Spleen (tissue), 11 donors: ENCODE data around the gene NTN1. TPM values are rescaled to one million over a fixed set of nuclear protein-coding genes. Genes with fewer than 3 reads are reported as not detected.
A peak's percentile ranks its signal among the peaks of the same experiment; 100 is the strongest.

Experiments
- DNase-seq: peaks from one replicate; pipeline ENCODE4 v3.0.0-alpha.2; 2020
- H3K27ac ChIP-seq, 8 donors: fragments of 200-600 bp; sonication (generic) in 7 of 8; 1 replicate in 4 of 8; 2 replicates in 4 of 8; pipeline versions ENCODE4 v1.5.0 to v1.8.0; 2016 to 2021; ENCODE audit warnings: inconsistent platforms in 4 of 8, mild to moderate bottlenecking in 4 of 8, moderate library complexity in 1 of 8
- H3K27me3 ChIP-seq, 7 donors: fragments of 200-600 bp; sonication (generic) in 6 of 7; replicated peaks in 1 of 7; 1 replicate in 4 of 7; 2 replicates in 3 of 7; pipeline versions ENCODE4 v1.5.0 to v1.8.0; 2016 to 2021; ENCODE audit warnings: inconsistent platforms in 3 of 7, mild to moderate bottlenecking in 1 of 7
- H3K36me3 ChIP-seq, 6 donors: fragments of 200-600 bp; sonication (generic) in 5 of 6; 1 replicate in 4 of 6; 2 replicates in 2 of 6; pipeline versions ENCODE4 v1.5.0 to v1.8.0; 2016 to 2021; ENCODE audit warnings: inconsistent platforms in 2 of 6
- H3K4me1 ChIP-seq, 6 donors: fragments of 200-600 bp; sonication (generic) in 5 of 6; 1 replicate in 3 of 6; 2 replicates in 3 of 6; pipeline versions ENCODE4 v1.5.0 to v1.8.0; 2016 to 2021; ENCODE audit warnings: inconsistent platforms in 3 of 6
- H3K4me3 ChIP-seq, 8 donors: fragments of 200-600 bp; sonication (generic) in 7 of 8; 1 replicate in 4 of 8; 2 replicates in 4 of 8; pipeline versions ENCODE4 v1.5.0 to v1.8.0; 2016 to 2021; ENCODE audit warnings: inconsistent platforms in 4 of 8, mild to moderate bottlenecking in 4 of 8, moderate library complexity in 2 of 8
- H3K9me3 ChIP-seq, 8 donors: fragments of 200-600 bp; sonication (generic) in 7 of 8; 1 replicate in 4 of 8; 2 replicates in 4 of 8; pipeline versions ENCODE4 v1.5.0 to v1.8.0; 2016 to 2021; ENCODE audit warnings: inconsistent platforms in 4 of 8
- CTCF ChIP-seq, 11 experiments: fragments of 200-600 bp in 7 of 11; fragments of 450-650 bp in 4 of 11; sonication (generic) in 4 of 11; IDR thresholded peaks in 8 of 11; conservative IDR thresholded peaks in 3 of 11; 1 replicate in 7 of 11; 2 replicates in 4 of 11; pipeline versions ENCODE4 v1.4.0 to v1.8.0; 2016 to 2021; ENCODE audit warnings: antibody characterized with exemption in 11 of 11, inconsistent platforms in 4 of 11, mild to moderate bottlenecking in 1 of 11
- POLR2A ChIP-seq, 3 donors: fragments of 450-650 bp; IDR thresholded peaks; one replicate each; pipeline ENCODE4 v1.5.1; 2017; ENCODE audit warnings: antibody characterized with exemption in 3 of 3, mild to moderate bottlenecking in 1 of 3
- POLR2AphosphoS5 ChIP-seq, 3 donors: sonication (generic); formaldehyde crosslinking; IDR thresholded peaks; one replicate each; pipeline ENCODE4 v1.5.1; 2017; ENCODE audit warnings: antibody characterized with exemption in 3 of 3
- WGBS, 5 donors: extraction: QIAGEN DNeasy Blood & Tissue Kit in 3 of 5; methylation state at CpG; one replicate each; pipeline versions ENCODE4 v1.1.5 to v1.1.7; 2013 to 2018; 5-methylcytosine and 5-hydroxymethylcytosine counted together
- intact Hi-C: fragments of 100-400 bp; cut with DNase I; formaldehyde crosslinking; loops from one replicate; pipeline ENCODE4 v1.15.0; 2023; ENCODE audit warnings: low total_unique reads
- polyA plus RNA-seq, 3 donors: library from polyadenylated mRNA; stranded (reverse); fragments of 200-250 nt; gene quantifications; one replicate each; pipeline ENCODE4 v1.2.1, GENCODE V29; 2013
- total RNA-seq, 7 donors: library from RNA; depleted of rRNA in 3 of 7; stranded (reverse); fragments of >200 nt in 3 of 7; fragmentation: NEBNext Ultra II Directional in 4 of 7; extraction: Animal tissue kit (Norgen Biotek cat#: 25700) in 4 of 7; gene quantifications; one replicate each; pipeline versions ENCODE4 v1.1.0 to v1.2.1, GENCODE V29; 2016 to 2021
- donor health status: healthy with polysubstance abuse.
- donor health status: DM: no; HTN: no; CAD: no; lungs with moderate emphysema.
- donor health status: DM: no; HTN: no; CAD: no.
- donor health status: Bipolar disorder and iron deficiency.
- donor health status: healthy.
- donor health status: DM: no; HTN: no; CAD: no.
- donor health status: DM: yes; HTN: yes; CAD: no.

Gene NTN1
- total and polyA plus RNA-seq, 10 donors, result 0.07 to 0.43 (median 0.23) TPM; not detected in 2

GRCh38 chr17:9206410-9206703 lies 185.0 kb downstream of the NTN1 start:
- peak; percentile 42 for DNase-seq
- Histone ChIP-seq H3K4me3 (no peak overlapping the region), H3K27me3 (peaks cover 0 to 9% (median 0%) of the 10 kb centered on the region in 7 donors), H3K36me3 (no peaks in the 10 kb centered on the region), H3K27ac (peak overlapping the region in 3 of 8 donors; percentile 44 to 59 (median 45)), H3K4me1 (peaks cover 0 to 19% (median 5%) of the 10 kb centered on the region in 6 donors), H3K9me3 (no peaks in the 10 kb centered on the region)
- TF ChIP-seq CTCF (IDR thresholded peaks at IDR 0.05 in 8 of 11, conservative IDR thresholded peaks at IDR 0.05 in 3 of 11), result no peak
- no peak for TF ChIP-seq POLR2A (IDR thresholded peaks at IDR 0.05)
- no peak for TF ChIP-seq POLR2AphosphoS5 (IDR thresholded peaks at IDR 0.05)
- WGBS, 5 donors, result 57 to 84% (median 79%) methylated on average over 8 of the region's 8 CpGs
- intact Hi-C loops, result no loop called here

- Histone ChIP-seq H3K36me3 (no peaks in the 10 kb centered on the region), H3K27me3 (peaks cover 0 to 7% (median 0%) of the 10 kb centered on the region in 7 donors), H3K4me1 (peaks cover 0 to 19% (median 5%) of the 10 kb centered on the region in 6 donors), H3K9me3 (no peaks in the 10 kb centered on the region), H3K4me3 (peak overlapping the region in 1 of 8 donors; percentile 22), H3K27ac (peak overlapping the region in 3 of 8 donors; percentile 44 to 59 (median 45))
- peak; percentile 56 for DNase-seq
- intact Hi-C loops, result no loop called here
- TF ChIP-seq CTCF (IDR thresholded peaks at IDR 0.05 in 8 of 11, conservative IDR thresholded peaks at IDR 0.05 in 3 of 11), result no peak
- no peak for TF ChIP-seq POLR2AphosphoS5 (IDR thresholded peaks at IDR 0.05)
- no peak for TF ChIP-seq POLR2A (IDR thresholded peaks at IDR 0.05)
- 61 to 73% (median 70%) methylated on average over 14 of the region's 14 CpGs for WGBS, 5 donors
Observed at GRCh38 chr17:9206741-9207332, 185.5 kb downstream of the NTN1 start.

GRCh38 chr17:9208381-9209105 lies 187.2 kb downstream of the NTN1 start:
- TF ChIP-seq CTCF (IDR thresholded peaks at IDR 0.05 in 8 of 11, conservative IDR thresholded peaks at IDR 0.05 in 3 of 11) (no peak), POLR2A (IDR thresholded peaks at IDR 0.05) (no peak), POLR2AphosphoS5 (IDR thresholded peaks at IDR 0.05) (no peak)
- H3K27ac ChIP-seq, result no peak overlapping the region
- no peak overlapping the region for H3K4me3 ChIP-seq
- 84 to 94% (median 90%) methylated on average over 10 of the region's 10 CpGs for WGBS, 5 donors
- peak; percentile 50 for DNase-seq
- peaks cover 0 to 7% (median 0%) of the 10 kb centered on the region in 7 donors for H3K27me3 ChIP-seq
- peaks cover 0 to 19% (median 5%) of the 10 kb centered on the region in 6 donors for H3K4me1 ChIP-seq
- intact Hi-C loops, result no loop called here
- H3K36me3 ChIP-seq, result no peaks in the 10 kb centered on the region
- no peaks in the 10 kb centered on the region for H3K9me3 ChIP-seq

- WGBS, 5 donors, result 85 to 96% (median 91%) methylated on average over 5 of the region's 5 CpGs
- Histone ChIP-seq H3K36me3 (no peaks in the 10 kb centered on the region), H3K4me1 (peaks cover 0 to 11% (median 5%) of the 10 kb centered on the region in 6 donors), H3K27ac (no peak overlapping the region), H3K9me3 (peaks cover 0 to 2% (median under 1%) of the 10 kb centered on the region in 8 donors), H3K4me3 (no peak overlapping the region), H3K27me3 (peaks cover 0 to 7% (median 0%) of the 10 kb centered on the region in 7 donors)
- TF ChIP-seq CTCF (IDR thresholded peaks at IDR 0.05 in 8 of 11, conservative IDR thresholded peaks at IDR 0.05 in 3 of 11) (no peak), POLR2AphosphoS5 (IDR thresholded peaks at IDR 0.05) (no peak), POLR2A (IDR thresholded peaks at IDR 0.05) (no peak)
- intact Hi-C loops, result no loop called here
- DNase-seq, result peak; percentile 48
Observed at GRCh38 chr17:9209347-9209746, 188.0 kb downstream of the NTN1 start.
